Osteocyte (in vitro differentiated cells): ENCODE results near the gene MSANTD4. TPM values are rescaled to one million over a fixed set of nuclear protein-coding genes. Genes with fewer than 3 reads are reported as not detected.

ENCODE experiments used
- DNase-seq: peaks from one replicate; pipeline ENCODE4 v3.0.0; 2021; ENCODE audit warnings: mixed read lengths; ENCODE audit not compliant: unreplicated experiment; ENCODE audit errors: extremely low spot score
- H3K27ac Mint-ChIP-seq: one replicate; pipeline ENCODE4 v1.8.0; 2021; ENCODE audit warnings: mild to moderate bottlenecking, mixed read lengths; ENCODE audit not compliant: unreplicated experiment
- H3K27me3 Mint-ChIP-seq: one replicate; pipeline ENCODE4 v1.8.0; 2021; ENCODE audit warnings: mixed read lengths; ENCODE audit not compliant: unreplicated experiment
- H3K36me3 Mint-ChIP-seq: one replicate; pipeline ENCODE4 v1.8.0; 2021; ENCODE audit warnings: mixed read lengths; ENCODE audit not compliant: unreplicated experiment
- H3K4me1 Mint-ChIP-seq: one replicate; pipeline ENCODE4 v1.8.0; 2021; ENCODE audit warnings: mixed read lengths; ENCODE audit not compliant: unreplicated experiment
- H3K4me3 Mint-ChIP-seq: one replicate; pipeline ENCODE4 v1.8.0; 2021; ENCODE audit warnings: mild to moderate bottlenecking, moderate library complexity, mixed read lengths; ENCODE audit not compliant: unreplicated experiment
- H3K9me3 Mint-ChIP-seq: one replicate; pipeline ENCODE4 v1.8.0; 2021; ENCODE audit warnings: mixed read lengths; ENCODE audit not compliant: unreplicated experiment
- CTCF ChIP-seq: fragments of 200-600 bp; sonication (generic); IDR thresholded peaks from 2 replicates; pipeline ENCODE4 v1.5.0; 2021; ENCODE audit warnings: antibody characterized with exemption, mild to moderate bottlenecking, moderate library complexity
- long read RNA-seq: library from polyadenylated mRNA; unstranded; transcript quantifications from one replicate; pipeline ENCODE4 v2.0.0, GENCODE V29; 2021
- total RNA-seq: library from RNA; stranded (reverse); gene quantifications from 2 replicates; pipeline ENCODE4 v1.2.1, GENCODE V29; 2021

The MSANTD4 gene
- total RNA-seq = 16.7 and 18.1 TPM in 2 replicates
- long read RNA-seq, full-length matches to known transcripts = 13 of 28 reads
- long read RNA-seq, partial matches to known transcripts = 7 of 28 reads
- long read RNA-seq, other reads (novel, unspliced or antisense) = 8 of 28 reads

GRCh38 chr11:106021967-106022794, at the start of gene MSANTD4:
TSS of gene MSANTD4 (minus strand) at chr11:106022240. CDS start at chr11:106010917, 11,323 bp downstream.
- peak; percentile 99 for DNase-seq
- no peaks in the 10 kb centered on the region for H3K36me3 Mint-ChIP-seq
- H3K9me3 Mint-ChIP-seq = no peaks in the 10 kb centered on the region
- peaks cover 9% of the 10 kb centered on the region for H3K27me3 Mint-ChIP-seq
- H3K4me1 Mint-ChIP-seq = peaks cover 35% of the 10 kb centered on the region
- peak within 1 kb of the TSS; percentile 92 for H3K4me3 Mint-ChIP-seq
- no peak for TF ChIP-seq CTCF
- peak within 1 kb of the TSS; percentile 83 for H3K27ac Mint-ChIP-seq

- H3K4me3 Mint-ChIP-seq = no peak overlapping the region
Observed at GRCh38 chr11:106070606-106071005, 48.6 kb upstream of the MSANTD4 start.

DNA sequence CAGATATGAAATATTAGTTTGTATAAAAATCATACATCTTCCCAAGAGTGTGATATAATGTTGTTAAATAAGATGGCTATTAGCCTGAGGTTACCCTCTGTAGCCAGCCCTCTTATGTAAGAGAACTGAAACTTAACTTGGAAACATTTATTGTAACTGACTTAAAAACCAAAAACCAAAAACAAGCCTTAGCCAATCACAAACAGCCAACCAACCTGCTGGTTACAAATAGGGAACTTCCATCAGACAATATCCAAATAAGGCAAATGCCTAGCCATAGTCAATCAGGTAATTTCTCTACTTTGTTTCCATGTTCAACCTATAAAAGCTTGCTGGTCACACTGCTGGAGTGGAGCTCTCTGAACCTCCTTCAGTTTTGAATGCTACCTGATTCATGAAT, 41.0 kb upstream of the MSANTD4 start:
- Mint-ChIP-seq H3K9me3 (peaks cover 6% of the 10 kb centered on the region), H3K36me3 (no peaks in the 10 kb centered on the region), H3K27me3 (no peaks in the 10 kb centered on the region), H3K4me1 (no peaks in the 10 kb centered on the region), H3K4me3 (no peak overlapping the region), H3K27ac (no peak overlapping the region)
- no peak for TF ChIP-seq CTCF
- DNase-seq = no peak

More at GRCh38 chr11:106070606-106071005, 48.6 kb upstream of the MSANTD4 start:
- no peak overlapping the region for H3K27ac Mint-ChIP-seq
- no peaks in the 10 kb centered on the region for H3K27me3 Mint-ChIP-seq
- H3K4me1 Mint-ChIP-seq = no peaks in the 10 kb centered on the region
- H3K36me3 Mint-ChIP-seq = peaks cover 1% of the 10 kb centered on the region
- H3K9me3 Mint-ChIP-seq = peaks cover 12% of the 10 kb centered on the region
- TF ChIP-seq CTCF = no peak
- no peak for DNase-seq

DNA sequence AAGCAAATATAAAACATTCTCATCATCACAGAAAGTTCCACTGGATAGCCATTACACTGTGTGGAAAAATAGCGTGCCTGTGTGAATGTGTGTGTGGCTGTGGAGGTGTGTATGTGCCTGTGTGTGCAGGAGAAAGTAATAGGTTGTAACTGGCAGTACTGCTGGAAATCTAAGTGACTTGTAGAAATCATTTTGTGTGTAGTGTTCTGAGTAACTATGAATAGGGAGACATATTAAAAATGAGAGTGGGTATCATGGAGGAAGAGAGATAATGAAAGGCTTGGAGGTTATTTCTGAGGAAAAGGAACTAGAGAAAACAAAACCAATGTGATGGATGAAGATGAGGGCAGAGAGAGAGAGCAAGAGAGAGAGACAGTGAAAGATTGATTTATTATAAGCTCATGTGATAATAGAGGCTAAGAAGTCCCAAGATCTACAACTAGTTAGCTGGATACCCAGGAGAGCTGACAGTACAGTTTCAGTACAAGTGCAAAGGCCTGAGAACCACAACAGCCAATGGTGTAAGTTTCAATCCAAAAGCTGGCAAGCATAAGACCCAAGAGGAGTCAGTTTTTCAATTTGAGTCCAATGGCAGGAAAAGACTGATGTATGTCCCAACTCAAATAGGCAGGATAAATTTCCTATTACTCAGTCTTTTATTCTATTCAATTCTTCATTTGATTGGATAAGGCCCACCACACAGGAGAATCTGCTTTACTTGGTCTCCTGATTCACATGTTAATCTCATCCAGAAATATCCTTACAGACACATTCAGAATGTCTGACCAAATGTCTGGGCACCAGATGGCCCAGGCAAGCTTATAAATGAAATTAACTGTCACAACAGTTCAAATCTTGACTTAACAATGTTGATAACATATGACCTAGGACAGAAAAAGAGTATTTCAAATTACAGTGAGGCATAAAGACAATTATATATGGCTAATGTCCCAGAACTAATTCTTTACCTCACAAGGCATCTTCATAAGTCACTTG, 40.2 kb upstream of the MSANTD4 start:
- TF ChIP-seq CTCF = no peak
- Mint-ChIP-seq H3K4me1 (no peaks in the 10 kb centered on the region), H3K4me3 (no peak overlapping the region), H3K9me3 (no peaks in the 10 kb centered on the region), H3K27ac (no peak overlapping the region), H3K27me3 (no peaks in the 10 kb centered on the region), H3K36me3 (peaks cover 5% of the 10 kb centered on the region)
- DNase-seq = no peak
